ENCODE data around the gene PPA1.

The PPA1 gene

GRCh38 chr10:70158113-70158512 lies 75.1 kb downstream of the PPA1 start:
- DNase-seq (ENCODE audit: extremely low spot score): no peak
- ChIA-PET CTCF (interaction anchor here (1.0 to 5.4 kb wide), 2 partner anchors 9 to 12 kb away, joined by 5 to 51 read pairs; partner anchors contain the start of gene TYSND1), POLR2A (no interaction called here)
- no peak for TF ChIP-seq CTCF (IDR thresholded peaks at IDR 0.05; ENCODE audit: control extremely low read depth, extremely low read depth, low read depth, missing control alignments)

GRCh38 chr10:70155255-70155838 lies 77.9 kb downstream of the PPA1 start:
- DNase-seq (ENCODE audit: extremely low spot score): no peak
- CTCF ChIA-PET: interaction anchor here (1.0 to 5.4 kb wide), 3 partner anchors 9 to 65 kb away, joined by 3 to 51 read pairs (median 3); partner anchors contain the start of gene TYSND1
- POLR2A ChIA-PET: interaction anchor here (2.5 kb wide), 1 partner anchor 9 kb away, joined by 9 read pairs; the partner anchor contains the start of gene TYSND1
- TF ChIP-seq CTCF (IDR thresholded peaks at IDR 0.05; ENCODE audit: control extremely low read depth, extremely low read depth, low read depth, missing control alignments): no peak

All from GM10248 (cell line).